ENCODE data around the gene COP1. TPM values are rescaled to one million over a fixed set of nuclear protein-coding genes. Genes with fewer than 3 reads are reported as not detected.

The COP1 gene
- total RNA-seq, 4 donors from 2014 or later = 46.2 to 76.3 (median 50.5) TPM

- intact Hi-C loops (cut with DNase I; ENCODE audit: low total_unique reads) = no loop called here
- TF ChIP-seq CTCF (IDR thresholded peaks at IDR 0.05) (no peak), POLR2A (IDR thresholded peaks at IDR 0.05) (no peak)
- no peak for DNase-seq (ENCODE audit: low spot score in 2 of 2)
- WGBS, 2 donors = 72 to 84% methylated on average over 2 of the region's 2 CpGs
- no peak overlapping the region for H3K4me3 ChIP-seq (ENCODE audit: low read depth, poor library complexity, severe bottlenecking)
These were observed 47.1 kb downstream of the COP1 start for GRCh38 chr1:176159993-176160392.

- no peak overlapping the region for H3K4me3 ChIP-seq (ENCODE audit: low read depth, poor library complexity, severe bottlenecking)
- TF ChIP-seq CTCF (IDR thresholded peaks at IDR 0.05) (no peak), POLR2A (IDR thresholded peaks at IDR 0.05) (no peak)
- intact Hi-C loops (cut with DNase I; ENCODE audit: low total_unique reads) = no loop called here
- 99% methylated on average over 3 of the region's 3 CpGs for WGBS, 2 donors
- DNase-seq (ENCODE audit: low spot score in 2 of 2) = no peak
These were observed 49.1 kb downstream of the COP1 start for GRCh38 chr1:176157995-176158394.

GRCh38 chr1:176149939-176150807 is 56.9 kb downstream of the COP1 start:
- 84 to 85% methylated on average over 4 of the region's 4 CpGs for WGBS, 2 donors
- H3K4me3 ChIP-seq (ENCODE audit: low read depth, poor library complexity, severe bottlenecking) = no peak overlapping the region
- TF ChIP-seq POLR2A (IDR thresholded peaks at IDR 0.05) = no peak
- TF ChIP-seq CTCF (IDR thresholded peaks at IDR 0.05) = no peak
- intact Hi-C loops (cut with DNase I; ENCODE audit: low total_unique reads) = no loop called here
- no peak for DNase-seq (ENCODE audit: low spot score in 2 of 2)

- intact Hi-C loops (cut with DNase I; ENCODE audit: low total_unique reads) = no loop called here
These were observed 62.6 kb downstream of the COP1 start for GRCh38 chr1:176144526-176144925.

GRCh38 chr1:176142973-176143372 is 64.1 kb downstream of the COP1 start:
- WGBS, 2 donors = 90 to 93% methylated on average over 3 of the region's 3 CpGs
- intact Hi-C loops (cut with DNase I; ENCODE audit: low total_unique reads) = no loop called here
- DNase-seq (ENCODE audit: low spot score in 2 of 2) = no peak
- no peak for TF ChIP-seq CTCF (IDR thresholded peaks at IDR 0.05)
- no peak for TF ChIP-seq POLR2A (IDR thresholded peaks at IDR 0.05)
- H3K4me3 ChIP-seq (ENCODE audit: low read depth, poor library complexity, severe bottlenecking) = no peak overlapping the region

More at GRCh38 chr1:176144526-176144925, 62.6 kb downstream of the COP1 start:
- H3K4me3 ChIP-seq (ENCODE audit: low read depth, poor library complexity, severe bottlenecking) = no peak overlapping the region
- TF ChIP-seq CTCF (IDR thresholded peaks at IDR 0.05) (no peak), POLR2A (IDR thresholded peaks at IDR 0.05) (no peak)
- WGBS, 2 donors = 98 to 99% methylated on average over 2 of the region's 2 CpGs
- DNase-seq (ENCODE audit: low spot score in 2 of 2) = no peak
